ENCODE results near the gene DPF3. TPM values are rescaled to one million over a fixed set of nuclear protein-coding genes. Genes with fewer than 3 reads are reported as not detected.

DPF3 gene
- total and polyA plus RNA-seq, 2 donors (not counting 1 experiment from before 2014, with no cell fraction given): 3.4 to 10.2 TPM

GRCh38 chr14:72920008-72920407, 26.1 kb upstream of the DPF3 start:
- Mint-ChIP-seq H3K27ac (no peak overlapping the region), H3K4me3 (no peak overlapping the region), H3K27me3 (peaks cover 25% of the 10 kb centered on the region), H3K4me1 (no peaks in the 10 kb centered on the region), H3K9me3 (ENCODE audit: insufficient read depth) (no peaks in the 10 kb centered on the region)
- DNase-seq (no peak), ATAC-seq (ENCODE audit: low read depth) (no peak)
- Histone ChIP-seq H2AFZ (ENCODE audit: insufficient read depth, low read depth, low read length, poor library complexity, severe bottlenecking) (no peak overlapping the region), H3K9me3 (ENCODE audit: control extremely low read depth in 1 of 3, control insufficient read depth in 2 of 3, insufficient read depth in 1 of 3, low read length in 2 of 3) (no peaks in the 10 kb centered on the region), H3K9ac (ENCODE audit: low read length) (no peak overlapping the region), H3K79me2 (ENCODE audit: control insufficient read depth, insufficient read depth, low read length) (no peaks in the 10 kb centered on the region), H3K36me3 (replicated peaks in 1 of 2; ENCODE audit: control extremely low read depth in 1 of 2, control insufficient read depth in 1 of 2, extremely low read depth in 1 of 2, insufficient read depth in 2 of 2, low read length in 1 of 2) (no peaks in the 10 kb centered on the region), H4K20me1 (ENCODE audit: control insufficient read depth, insufficient read depth, low read length, poor library complexity, severe bottlenecking) (no peaks in the 10 kb centered on the region), H3K4me1 (ENCODE audit: control insufficient read depth in 2 of 2, insufficient read depth in 2 of 2, low read length in 2 of 2) (no peaks in the 10 kb centered on the region), H3K4me2 (replicated peaks; ENCODE audit: low read depth, low read length, poor library complexity, severe bottlenecking) (no peak overlapping the region), H3K4me3 (ENCODE audit: control extremely low read depth in 1 of 5, extremely low read depth in 1 of 5, insufficient read depth in 1 of 5, low read depth in 2 of 5, low read length in 4 of 5) (no peak overlapping the region), H3K27me3 (replicated peaks in 1 of 4; ENCODE audit: control extremely low read depth in 1 of 4, control insufficient read depth in 3 of 4, insufficient read depth in 4 of 4, low read length in 3 of 4) (peaks cover 0 to 15% (median 4%) of the 10 kb centered on the region in 4 experiments), H3K27ac (ENCODE audit: low read length in 2 of 2) (no peak overlapping the region)
- intact Hi-C loops (cut with micrococcal nuclease): no loop called here
- ChIA-PET POLR2A (no interaction called here), CTCF (interaction anchor here (0.6 to 1.6 kb wide), 3 partner anchors 14 to 406 kb away, joined by 3 to 4 read pairs (median 4); no protein-coding TSS in a partner anchor)
- no peak for TF ChIP-seq CTCF (IDR thresholded peaks at IDR 0.05)
- TF ChIP-seq EZH2 (IDR thresholded peaks at IDR 0.05; ENCODE audit: borderline replicate concordance, insufficient read depth, low read depth, low read length, poor library complexity, severe bottlenecking): no peak
- 50% methylated on average over 1 of the region's 2 CpGs for WGBS (ENCODE audit: insufficient coverage)

- peaks cover 28% of the 10 kb centered on the region for H3K27me3 Mint-ChIP-seq
- 81% methylated on average over 4 of the region's 9 CpGs for WGBS (ENCODE audit: insufficient coverage)
Measured at GRCh38 chr14:72917094-72917802, 23.3 kb upstream of the DPF3 start.

More at GRCh38 chr14:72917094-72917802, 23.3 kb upstream of the DPF3 start:
- H3K4me3 ChIP-seq (ENCODE audit: control extremely low read depth in 1 of 5, extremely low read depth in 1 of 5, insufficient read depth in 1 of 5, low read depth in 2 of 5, low read length in 4 of 5): no peak overlapping the region
- H4K20me1 ChIP-seq (ENCODE audit: control insufficient read depth, insufficient read depth, low read length, poor library complexity, severe bottlenecking): no peaks in the 10 kb centered on the region
- H3K27ac ChIP-seq (ENCODE audit: low read length in 2 of 2): no peak overlapping the region
- H3K9ac ChIP-seq (ENCODE audit: low read length): no peak overlapping the region
- no peak for TF ChIP-seq CTCF (IDR thresholded peaks at IDR 0.05)
- TF ChIP-seq EZH2 (IDR thresholded peaks at IDR 0.05; ENCODE audit: borderline replicate concordance, insufficient read depth, low read depth, low read length, poor library complexity, severe bottlenecking): no peak
- Mint-ChIP-seq H3K4me1 (no peaks in the 10 kb centered on the region), H3K27ac (no peak overlapping the region), H3K4me3 (no peak overlapping the region), H3K9me3 (ENCODE audit: insufficient read depth) (no peaks in the 10 kb centered on the region)
- no peak overlapping the region for H2AFZ ChIP-seq (ENCODE audit: insufficient read depth, low read depth, low read length, poor library complexity, severe bottlenecking)
- intact Hi-C loops (cut with micrococcal nuclease): no loop called here
- no peaks in the 10 kb centered on the region for H3K36me3 ChIP-seq (replicated peaks in 1 of 2; ENCODE audit: control extremely low read depth in 1 of 2, control insufficient read depth in 1 of 2, extremely low read depth in 1 of 2, insufficient read depth in 2 of 2, low read length in 1 of 2)
- POLR2A ChIA-PET: interaction anchor here (0.6 kb wide), 1 partner anchor 9 kb away, joined by 3 read pairs; the partner anchor contains the start of gene DCAF4
- no peaks in the 10 kb centered on the region for H3K4me1 ChIP-seq (ENCODE audit: control insufficient read depth in 2 of 2, insufficient read depth in 2 of 2, low read length in 2 of 2)
- CTCF ChIA-PET: interaction anchor here (2.1 kb wide), 1 partner anchor 13 kb away, joined by 8 read pairs; no protein-coding TSS in a partner anchor
- H3K9me3 ChIP-seq (ENCODE audit: control extremely low read depth in 1 of 3, control insufficient read depth in 2 of 3, insufficient read depth in 1 of 3, low read length in 2 of 3): no peaks in the 10 kb centered on the region
- peaks cover 0 to 18% (median 4%) of the 10 kb centered on the region in 4 experiments for H3K27me3 ChIP-seq (replicated peaks in 1 of 4; ENCODE audit: control extremely low read depth in 1 of 4, control insufficient read depth in 3 of 4, insufficient read depth in 4 of 4, low read length in 3 of 4)
- DNase-seq: no peak
- ATAC-seq (ENCODE audit: low read depth): no peak
- no peaks in the 10 kb centered on the region for H3K79me2 ChIP-seq (ENCODE audit: control insufficient read depth, insufficient read depth, low read length)
- no peak overlapping the region for H3K4me2 ChIP-seq (replicated peaks; ENCODE audit: low read depth, low read length, poor library complexity, severe bottlenecking)

Data from B cell (primary cell).